22Rv1 (cell line): Measurements from ENCODE around the gene TBX15.
"Not testable (repeated sequence)": the region's sequence is repeated elsewhere in the genome, so short reads cannot be mapped to it uniquely, and the experiment has no call there.

Experiments used
- H3K27ac ChIP-seq: fragments of 450-650 bp; 2 replicates; pipeline ENCODE4 v1.5.1; 2017
- ZFX ChIP-seq: fragments of 450-650 bp; IDR thresholded peaks from 2 replicates; pipeline ENCODE4 v1.6.1; 2017; ENCODE audit warnings: antibody characterized with exemption, borderline replicate concordance
- TF ChIP-seq, protein P1 (sequence below): fragments of 450-650 bp; IDR thresholded peaks from 2 replicates; pipeline ENCODE4 v1.5.1; 2017; ENCODE audit warnings: mild to moderate bottlenecking

TBX15 gene

DNA sequence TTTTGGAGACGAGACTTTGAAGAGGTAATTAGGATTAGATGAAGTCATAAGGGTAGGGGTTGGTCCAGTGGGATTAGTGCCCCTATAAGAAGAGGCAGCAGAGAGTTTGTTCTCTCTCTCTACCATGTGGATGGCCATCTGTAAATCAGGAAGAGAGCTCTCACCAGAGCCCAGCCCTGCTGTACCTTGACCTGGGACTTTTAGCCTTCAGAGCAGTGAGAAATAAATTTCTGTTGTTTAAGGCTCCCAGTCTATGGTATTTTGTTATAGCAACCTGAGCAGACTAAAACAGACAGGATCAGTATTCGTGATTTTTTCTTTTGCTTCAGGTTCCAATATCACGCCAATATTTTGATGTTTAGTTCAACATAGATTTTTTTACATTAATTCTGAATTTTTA, 30.0 kb downstream of the TBX15 start:
- no peak for TF ChIP-seq ZFX
- TF ChIP-seq, protein P1, sequence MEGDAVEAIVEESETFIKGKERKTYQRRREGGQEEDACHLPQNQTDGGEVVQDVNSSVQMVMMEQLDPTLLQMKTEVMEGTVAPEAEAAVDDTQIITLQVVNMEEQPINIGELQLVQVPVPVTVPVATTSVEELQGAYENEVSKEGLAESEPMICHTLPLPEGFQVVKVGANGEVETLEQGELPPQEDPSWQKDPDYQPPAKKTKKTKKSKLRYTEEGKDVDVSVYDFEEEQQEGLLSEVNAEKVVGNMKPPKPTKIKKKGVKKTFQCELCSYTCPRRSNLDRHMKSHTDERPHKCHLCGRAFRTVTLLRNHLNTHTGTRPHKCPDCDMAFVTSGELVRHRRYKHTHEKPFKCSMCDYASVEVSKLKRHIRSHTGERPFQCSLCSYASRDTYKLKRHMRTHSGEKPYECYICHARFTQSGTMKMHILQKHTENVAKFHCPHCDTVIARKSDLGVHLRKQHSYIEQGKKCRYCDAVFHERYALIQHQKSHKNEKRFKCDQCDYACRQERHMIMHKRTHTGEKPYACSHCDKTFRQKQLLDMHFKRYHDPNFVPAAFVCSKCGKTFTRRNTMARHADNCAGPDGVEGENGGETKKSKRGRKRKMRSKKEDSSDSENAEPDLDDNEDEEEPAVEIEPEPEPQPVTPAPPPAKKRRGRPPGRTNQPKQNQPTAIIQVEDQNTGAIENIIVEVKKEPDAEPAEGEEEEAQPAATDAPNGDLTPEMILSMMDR: no peak
- H3K27ac ChIP-seq: no peak overlapping the region

DNA sequence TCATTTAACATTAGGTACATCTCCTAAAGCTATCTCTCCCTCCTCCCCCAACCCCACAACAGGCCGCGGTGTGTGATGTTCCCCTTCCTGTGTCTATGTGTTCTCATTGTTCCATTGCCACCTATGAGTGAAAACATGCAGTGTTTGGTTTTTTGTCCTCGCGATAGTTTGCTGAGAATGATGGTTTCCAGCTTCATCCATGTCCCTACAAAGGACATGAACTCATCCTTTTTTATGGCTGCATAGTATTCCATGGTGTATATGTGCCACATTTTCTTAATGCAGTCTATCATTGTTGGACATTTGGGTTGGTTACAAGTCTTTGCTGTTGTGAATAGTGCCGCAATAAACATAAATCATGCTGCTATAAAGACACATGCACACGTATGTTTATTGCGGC, 30.6 kb downstream of the TBX15 start:
- H3K27ac ChIP-seq: not testable (repeated sequence)

DNA sequence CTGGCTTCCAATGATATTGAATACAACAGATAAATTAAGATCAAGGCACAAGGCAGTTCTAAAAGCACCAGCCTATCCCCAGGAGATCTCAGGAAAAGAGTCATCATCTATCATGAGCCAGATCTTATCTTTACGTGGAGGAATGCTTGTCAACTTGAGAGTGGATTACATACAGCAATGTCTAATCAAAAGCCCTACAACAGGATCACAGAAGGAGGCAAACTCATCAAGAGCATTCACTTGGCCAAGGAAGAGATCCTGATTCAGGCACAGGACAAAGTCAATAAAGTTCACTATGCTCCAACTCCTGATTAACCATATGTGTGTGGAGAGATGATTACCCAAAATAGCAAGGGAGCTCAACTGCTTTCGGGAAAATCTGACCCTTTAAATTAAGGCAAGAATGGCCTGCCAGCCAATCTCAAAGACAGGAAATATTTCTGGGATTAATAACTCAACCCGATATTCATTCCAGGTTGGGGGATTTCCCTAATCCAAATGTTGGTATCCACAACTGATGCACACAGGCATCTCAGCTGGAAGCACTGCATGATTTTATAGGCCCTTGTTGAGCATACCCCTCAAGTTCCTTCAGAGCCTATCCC, 33.7 kb downstream of the TBX15 start:
- no peak for TF ChIP-seq ZFX
- TF ChIP-seq, protein P1: no peak
- H3K27ac ChIP-seq: no peak overlapping the region

DNA sequence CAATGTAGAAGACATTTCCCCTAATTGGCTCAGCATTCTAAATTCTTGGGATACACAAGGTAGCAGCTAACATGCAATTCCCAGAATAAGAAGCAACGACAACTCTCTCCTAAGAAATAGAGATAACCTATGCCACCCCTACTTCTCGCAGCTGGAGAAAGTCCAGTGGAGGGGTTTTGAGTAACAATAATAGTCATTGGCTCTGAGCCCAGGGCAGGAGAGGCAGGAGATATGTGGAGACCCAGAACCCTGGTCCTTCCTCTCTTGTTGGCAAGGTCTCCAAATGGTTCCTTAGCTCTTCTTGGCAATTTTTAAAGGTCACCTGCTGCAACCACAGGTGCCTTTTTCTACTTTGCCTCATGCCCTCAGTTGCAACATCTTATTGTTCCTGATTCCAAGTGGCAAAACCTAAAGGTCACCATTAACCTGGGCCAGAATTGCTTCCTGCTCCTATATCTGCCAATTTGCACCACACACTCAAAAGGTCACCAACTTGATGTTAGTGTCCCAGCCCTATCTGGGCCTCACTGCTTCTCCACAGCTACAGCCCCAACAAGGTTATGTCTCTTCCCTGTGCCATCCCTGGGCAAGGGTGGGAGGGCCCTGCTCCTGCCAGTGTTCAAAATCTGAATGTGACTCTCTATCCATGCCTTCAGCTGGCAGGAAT, 36.7 kb downstream of the TBX15 start:
- H3K27ac ChIP-seq: no peak overlapping the region
- no peak for TF ChIP-seq ZFX
- TF ChIP-seq, protein P1: no peak

DNA sequence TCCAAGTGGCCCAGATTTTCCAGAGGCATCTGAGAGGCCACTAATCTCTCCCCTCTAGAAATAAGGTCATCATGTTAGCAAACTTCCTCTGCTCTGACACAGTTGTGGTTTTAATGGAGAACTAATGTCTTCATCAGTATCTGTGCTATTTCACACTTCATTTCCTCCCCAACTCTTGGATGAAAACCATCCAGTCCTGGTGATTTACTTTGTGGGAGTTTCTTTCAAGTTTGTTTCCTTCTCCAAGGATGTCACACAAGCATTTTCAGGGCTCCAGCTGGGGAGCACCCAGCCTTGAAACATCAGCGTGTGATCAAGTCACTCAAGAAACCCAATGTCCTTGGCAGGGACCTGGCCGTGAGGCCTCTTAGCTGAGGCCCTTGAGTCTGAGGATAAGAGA, 38.8 kb downstream of the TBX15 start:
- H3K27ac ChIP-seq: no peak overlapping the region
- TF ChIP-seq ZFX: no peak

DNA sequence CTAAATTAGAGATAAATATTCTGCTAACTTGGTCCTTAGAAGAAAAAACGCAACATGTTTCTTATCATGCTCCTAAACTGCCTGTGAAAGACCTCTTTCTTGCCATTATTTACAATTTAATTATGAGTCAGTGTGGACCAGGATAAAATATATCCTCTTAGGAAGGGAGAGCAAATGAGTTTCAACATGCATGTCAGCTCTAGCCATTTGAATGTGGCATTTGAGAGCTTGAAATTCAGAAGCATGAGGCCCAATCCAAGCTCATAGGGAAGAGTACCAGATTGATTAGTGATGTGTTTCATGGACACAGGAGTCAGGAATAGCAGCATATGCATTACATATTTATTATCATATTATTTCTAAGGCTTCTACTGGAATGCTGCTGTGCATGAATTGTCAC, 39.3 kb downstream of the TBX15 start:
- H3K27ac ChIP-seq: no peak overlapping the region
- no peak for TF ChIP-seq ZFX
- TF ChIP-seq, protein P1: no peak

DNA sequence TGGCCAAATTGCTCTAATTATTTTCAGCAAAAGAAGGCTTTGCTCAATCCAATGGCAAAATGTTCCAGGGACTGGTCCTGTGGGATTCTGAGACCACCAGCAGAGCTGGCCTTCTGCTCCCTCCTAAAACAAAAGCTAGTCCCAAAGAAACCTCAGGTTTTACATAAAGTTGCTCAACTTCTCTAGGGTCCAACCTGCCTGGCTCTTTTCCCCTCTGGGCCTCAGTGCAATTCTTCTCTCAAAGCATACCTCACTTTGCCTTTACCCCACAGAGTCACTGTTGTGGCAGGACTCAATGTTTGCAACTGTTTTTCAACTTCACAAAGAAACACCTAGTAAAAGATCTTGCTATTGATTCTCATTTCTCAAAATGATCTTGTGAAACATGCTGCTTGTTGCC, 39.8 kb downstream of the TBX15 start:
- TF ChIP-seq, protein P1: no peak
- no peak for TF ChIP-seq ZFX
- no peak overlapping the region for H3K27ac ChIP-seq

DNA sequence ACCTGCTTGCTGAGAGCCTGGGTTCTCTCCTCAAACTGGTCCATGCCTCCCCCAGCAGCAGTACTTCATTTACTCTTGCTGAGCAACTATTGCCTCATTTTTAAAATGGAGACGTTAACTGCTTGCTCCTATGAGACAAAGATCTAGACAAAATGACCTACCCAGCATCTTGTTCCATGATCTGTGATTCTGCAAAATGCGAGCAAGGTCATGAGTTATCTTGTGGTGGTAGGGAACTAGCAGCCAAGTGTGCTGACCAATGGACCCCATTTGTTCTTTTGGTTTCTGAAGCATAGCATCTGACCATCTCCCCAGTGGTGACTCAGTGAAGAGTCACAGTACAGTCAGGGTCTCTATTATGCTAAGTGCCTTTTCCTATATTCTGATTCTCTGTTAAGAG, 40.4 kb downstream of the TBX15 start:
- H3K27ac ChIP-seq: no peak overlapping the region

More for the DNA sequence above, 40.4 kb downstream of the TBX15 start:
- TF ChIP-seq, protein P1: no peak
- no peak for TF ChIP-seq ZFX
